Measurements from ENCODE around the gene ADAMTS18.

Gene ADAMTS18

GRCh38 chr16:77459534-77460254, 24.9 kb upstream of the ADAMTS18 start:
- H3K27ac ChIP-seq (ENCODE audit: low read length), result no peak overlapping the region
- no peaks in the 10 kb centered on the region for H3K4me1 ChIP-seq (ENCODE audit: control insufficient read depth, insufficient read depth, low read length)
- no peaks in the 10 kb centered on the region for H3K27me3 ChIP-seq (ENCODE audit: control insufficient read depth in 1 of 2, insufficient read depth in 2 of 2, low read length in 2 of 2)
- no peaks in the 10 kb centered on the region for H3K9me3 ChIP-seq (ENCODE audit: control insufficient read depth in 2 of 2, low read length in 2 of 2)
- H3K36me3 ChIP-seq (ENCODE audit: control insufficient read depth in 2 of 2, insufficient read depth in 2 of 2, low read length in 2 of 2), result no peaks in the 10 kb centered on the region
- H3K9ac ChIP-seq (ENCODE audit: low read length in 2 of 2), result no peak overlapping the region
- no peak overlapping the region for H3K4me3 ChIP-seq (ENCODE audit: low read length in 2 of 2)

- H3K9me3 ChIP-seq (ENCODE audit: control insufficient read depth in 2 of 2, low read length in 2 of 2), result no peaks in the 10 kb centered on the region
- no peak overlapping the region for H3K9ac ChIP-seq (ENCODE audit: low read length in 2 of 2)
- H3K27ac ChIP-seq (ENCODE audit: low read length), result no peak overlapping the region
- H3K4me3 ChIP-seq (ENCODE audit: low read length in 2 of 2), result no peak overlapping the region
- H3K4me1 ChIP-seq (ENCODE audit: control insufficient read depth, insufficient read depth, low read length), result no peaks in the 10 kb centered on the region
- no peaks in the 10 kb centered on the region for H3K27me3 ChIP-seq (ENCODE audit: control insufficient read depth in 1 of 2, insufficient read depth in 2 of 2, low read length in 2 of 2)
- no peaks in the 10 kb centered on the region for H3K36me3 ChIP-seq (ENCODE audit: control insufficient read depth in 2 of 2, insufficient read depth in 2 of 2, low read length in 2 of 2)
These were observed 22.2 kb upstream of the ADAMTS18 start for GRCh38 chr16:77457046-77457445.

GRCh38 chr16:77452243-77452642, 17.4 kb upstream of the ADAMTS18 start:
- Histone ChIP-seq H3K9me3 (ENCODE audit: control insufficient read depth in 2 of 2, low read length in 2 of 2) (no peaks in the 10 kb centered on the region), H3K27ac (ENCODE audit: low read length) (no peak overlapping the region), H3K9ac (ENCODE audit: low read length in 2 of 2) (no peak overlapping the region), H3K4me1 (ENCODE audit: control insufficient read depth, insufficient read depth, low read length) (no peaks in the 10 kb centered on the region), H3K36me3 (ENCODE audit: control insufficient read depth in 2 of 2, insufficient read depth in 2 of 2, low read length in 2 of 2) (no peaks in the 10 kb centered on the region), H3K27me3 (ENCODE audit: control insufficient read depth in 1 of 2, insufficient read depth in 2 of 2, low read length in 2 of 2) (peaks cover 0 to under 1% of the 10 kb centered on the region in 2 donors), H3K4me3 (ENCODE audit: low read length in 2 of 2) (no peak overlapping the region)

- Histone ChIP-seq H3K36me3 (ENCODE audit: control insufficient read depth in 2 of 2, insufficient read depth in 2 of 2, low read length in 2 of 2) (no peaks in the 10 kb centered on the region), H3K4me3 (ENCODE audit: low read length in 2 of 2) (no peak overlapping the region), H3K27ac (ENCODE audit: low read length) (no peak overlapping the region), H3K4me1 (ENCODE audit: control insufficient read depth, insufficient read depth, low read length) (no peaks in the 10 kb centered on the region), H3K9ac (ENCODE audit: low read length in 2 of 2) (no peak overlapping the region), H3K9me3 (ENCODE audit: control insufficient read depth in 2 of 2, low read length in 2 of 2) (no peaks in the 10 kb centered on the region), H3K27me3 (ENCODE audit: control insufficient read depth in 1 of 2, insufficient read depth in 2 of 2, low read length in 2 of 2) (peaks cover 0 to 2% of the 10 kb centered on the region in 2 donors)
These were observed 16.1 kb upstream of the ADAMTS18 start for GRCh38 chr16:77450790-77451487.

GRCh38 chr16:77449208-77449607, 14.4 kb upstream of the ADAMTS18 start:
- Histone ChIP-seq H3K27me3 (ENCODE audit: control insufficient read depth in 1 of 2, insufficient read depth in 2 of 2, low read length in 2 of 2) (peaks cover 0 to 2% of the 10 kb centered on the region in 2 donors), H3K27ac (ENCODE audit: low read length) (no peak overlapping the region), H3K4me1 (ENCODE audit: control insufficient read depth, insufficient read depth, low read length) (no peaks in the 10 kb centered on the region), H3K9ac (ENCODE audit: low read length in 2 of 2) (no peak overlapping the region), H3K9me3 (ENCODE audit: control insufficient read depth in 2 of 2, low read length in 2 of 2) (no peaks in the 10 kb centered on the region), H3K36me3 (ENCODE audit: control insufficient read depth in 2 of 2, insufficient read depth in 2 of 2, low read length in 2 of 2) (no peaks in the 10 kb centered on the region), H3K4me3 (ENCODE audit: low read length in 2 of 2) (no peak overlapping the region)

- peaks cover 0 to 4% of the 10 kb centered on the region in 2 donors for H3K27me3 ChIP-seq (ENCODE audit: control insufficient read depth in 1 of 2, insufficient read depth in 2 of 2, low read length in 2 of 2)
- H3K4me1 ChIP-seq (ENCODE audit: control insufficient read depth, insufficient read depth, low read length), result no peaks in the 10 kb centered on the region
- H3K9me3 ChIP-seq (ENCODE audit: control insufficient read depth in 2 of 2, low read length in 2 of 2), result no peaks in the 10 kb centered on the region
- no peak overlapping the region for H3K9ac ChIP-seq (ENCODE audit: low read length in 2 of 2)
- H3K4me3 ChIP-seq (ENCODE audit: low read length in 2 of 2), result no peak overlapping the region
- H3K27ac ChIP-seq (ENCODE audit: low read length), result no peak overlapping the region
- no peaks in the 10 kb centered on the region for H3K36me3 ChIP-seq (ENCODE audit: control insufficient read depth in 2 of 2, insufficient read depth in 2 of 2, low read length in 2 of 2)
These were observed 10.5 kb upstream of the ADAMTS18 start for GRCh38 chr16:77445324-77445723.

- no peaks in the 10 kb centered on the region for H3K4me1 ChIP-seq (ENCODE audit: control insufficient read depth, insufficient read depth, low read length)
- peaks cover 0 to 4% of the 10 kb centered on the region in 2 donors for H3K27me3 ChIP-seq (ENCODE audit: control insufficient read depth in 1 of 2, insufficient read depth in 2 of 2, low read length in 2 of 2)
- H3K36me3 ChIP-seq (ENCODE audit: control insufficient read depth in 2 of 2, insufficient read depth in 2 of 2, low read length in 2 of 2), result no peaks in the 10 kb centered on the region
- no peaks in the 10 kb centered on the region for H3K9me3 ChIP-seq (ENCODE audit: control insufficient read depth in 2 of 2, low read length in 2 of 2)
- no peak overlapping the region for H3K9ac ChIP-seq (ENCODE audit: low read length in 2 of 2)
- no peak overlapping the region for H3K27ac ChIP-seq (ENCODE audit: low read length)
- no peak overlapping the region for H3K4me3 ChIP-seq (ENCODE audit: low read length in 2 of 2)
These were observed 9.3 kb upstream of the ADAMTS18 start for GRCh38 chr16:77444147-77444460.

- H3K36me3 ChIP-seq (ENCODE audit: control insufficient read depth in 2 of 2, insufficient read depth in 2 of 2, low read length in 2 of 2), result no peaks in the 10 kb centered on the region
- no peak overlapping the region for H3K4me3 ChIP-seq (ENCODE audit: low read length in 2 of 2)
- no peak overlapping the region for H3K27ac ChIP-seq (ENCODE audit: low read length)
- H3K9me3 ChIP-seq (ENCODE audit: control insufficient read depth in 2 of 2, low read length in 2 of 2), result no peaks in the 10 kb centered on the region
- H3K4me1 ChIP-seq (ENCODE audit: control insufficient read depth, insufficient read depth, low read length), result no peaks in the 10 kb centered on the region
- H3K9ac ChIP-seq (ENCODE audit: low read length in 2 of 2), result no peak overlapping the region
- peaks cover 0 to 4% of the 10 kb centered on the region in 2 donors for H3K27me3 ChIP-seq (ENCODE audit: control insufficient read depth in 1 of 2, insufficient read depth in 2 of 2, low read length in 2 of 2)
These were observed 8.7 kb upstream of the ADAMTS18 start for GRCh38 chr16:77443357-77444146.

GRCh38 chr16:77442078-77442477, 7.2 kb upstream of the ADAMTS18 start:
- Histone ChIP-seq H3K9me3 (ENCODE audit: control insufficient read depth in 2 of 2, low read length in 2 of 2) (no peaks in the 10 kb centered on the region), H3K9ac (ENCODE audit: low read length in 2 of 2) (no peak overlapping the region), H3K4me3 (ENCODE audit: low read length in 2 of 2) (no peak overlapping the region), H3K4me1 (ENCODE audit: control insufficient read depth, insufficient read depth, low read length) (no peaks in the 10 kb centered on the region), H3K27ac (ENCODE audit: low read length) (no peak overlapping the region), H3K27me3 (ENCODE audit: control insufficient read depth in 1 of 2, insufficient read depth in 2 of 2, low read length in 2 of 2) (peaks cover 0 to 2% of the 10 kb centered on the region in 2 donors), H3K36me3 (ENCODE audit: control insufficient read depth in 2 of 2, insufficient read depth in 2 of 2, low read length in 2 of 2) (no peaks in the 10 kb centered on the region)

GRCh38 chr16:77439106-77439505, 4.3 kb upstream of the ADAMTS18 start:
- no peaks in the 10 kb centered on the region for H3K4me1 ChIP-seq (ENCODE audit: control insufficient read depth, insufficient read depth, low read length)
- H3K36me3 ChIP-seq (ENCODE audit: control insufficient read depth in 2 of 2, insufficient read depth in 2 of 2, low read length in 2 of 2), result no peaks in the 10 kb centered on the region
- peaks cover 8 to 10% of the 10 kb centered on the region in 2 donors for H3K27me3 ChIP-seq (ENCODE audit: control insufficient read depth in 1 of 2, insufficient read depth in 2 of 2, low read length in 2 of 2)
- H3K27ac ChIP-seq (ENCODE audit: low read length), result no peak overlapping the region
- no peak overlapping the region for H3K9ac ChIP-seq (ENCODE audit: low read length in 2 of 2)
- no peaks in the 10 kb centered on the region for H3K9me3 ChIP-seq (ENCODE audit: control insufficient read depth in 2 of 2, low read length in 2 of 2)
- no peak overlapping the region for H3K4me3 ChIP-seq (ENCODE audit: low read length in 2 of 2)

All from stomach smooth muscle (tissue), 2 donors.